ENCODE data around the gene SCYL3. TPM values are rescaled to one million over a fixed set of nuclear protein-coding genes. Genes with fewer than 3 reads are reported as not detected.

The SCYL3 gene
- total and polyA plus RNA-seq, 2 of the 13 experiments (the other 11 are each of a cell fraction or from before 2014, with no cell fraction given): 3.3 to 4.9 TPM

- DNase-seq (ENCODE audit: low spot score): no peak
- POLR2A ChIA-PET: no interaction called here
- intact Hi-C loops (cut with micrococcal nuclease; ENCODE audit: unreplicated experiment): no loop called here
- CTCF ChIA-PET (ENCODE audit: low intra/inter-chr PET ratio, low total read pairs): no interaction called here
- no peak overlapping the region for H3K27ac ChIP-seq (ENCODE audit: extremely low read length, insufficient read depth, low read length)
- H3K4me2 ChIP-seq (ENCODE audit: low read depth, low read length): no peak overlapping the region
- ATAC-seq: peak; percentile 70
- no TSS peak for BruUV-seq (replicated peaks)
- H3K9ac ChIP-seq (ENCODE audit: insufficient read depth, low read depth, low read length): no peak overlapping the region
- H2AFZ ChIP-seq (ENCODE audit: low read length): no peak overlapping the region
- peaks cover 12% of the 10 kb centered on the region; the same call in 1 of the 2 replicates for H3K4me1 ChIP-seq (ENCODE audit: insufficient read depth, low read length)
- no peak for FAIRE-seq
- H4K20me1 ChIP-seq (ENCODE audit: insufficient read depth, low read length): no peaks in the 10 kb centered on the region
- H3K36me3 ChIP-seq (replicated peaks in 1 of 2; ENCODE audit: control insufficient read depth in 1 of 2, insufficient read depth in 2 of 2, low read length in 2 of 2): no peaks in the 10 kb centered on the region
- in situ Hi-C loops (cut with HindIII; ENCODE audit: extremely low pct_ligation_motif_present, low pct_unique_long_range_greater_than_20kb): no loop called here
- no peak overlapping the region for H3K4me3 ChIP-seq (replicated peaks in 1 of 3; ENCODE audit: insufficient read depth in 1 of 3, low read depth in 2 of 3, low read length in 3 of 3)
- H3K9me3 ChIP-seq (ENCODE audit: low read length): no peaks in the 10 kb centered on the region
- H3K79me2 ChIP-seq (ENCODE audit: insufficient read depth, low read length): no peaks in the 10 kb centered on the region
- peaks cover 1 to 9% of the 10 kb centered on the region in 2 experiments; a peak in 2 of 5 replicates for H3K27me3 ChIP-seq (ENCODE audit: control insufficient read depth in 1 of 2, insufficient read depth in 2 of 2, low read length in 2 of 2)
- TF ChIP-seq RFX5 (IDR thresholded peaks at IDR 0.05; ENCODE audit: low read depth, low read length): no peak
- TF ChIP-seq DBP (CRISPR knock-in tag; IDR thresholded peaks at IDR 0.05; ENCODE audit: not compliant biosample characterization): no peak
- TF ChIP-seq POLR2AphosphoS2 (IDR thresholded peaks at IDR 0.05; ENCODE audit: low read depth, low read length): no peak
- TF ChIP-seq ZNF672 (CRISPR knock-in tag; IDR thresholded peaks at IDR 0.05): no peak
- TF ChIP-seq NR2F1 (CRISPR knock-in tag; IDR thresholded peaks at IDR 0.05): peak in 1 of 2 experiments; percentile 72; a peak in 2 of 4 replicates
- TF ChIP-seq ZSCAN12 (CRISPR knock-in tag; IDR thresholded peaks at IDR 0.05): no peak
- TF ChIP-seq HNF4A (CRISPR knock-in tag; IDR thresholded peaks at IDR 0.05): peak; percentile 51
- no peak for TF ChIP-seq ZNF557 (CRISPR knock-in tag; IDR thresholded peaks at IDR 0.05)
- TF ChIP-seq, protein P1, sequence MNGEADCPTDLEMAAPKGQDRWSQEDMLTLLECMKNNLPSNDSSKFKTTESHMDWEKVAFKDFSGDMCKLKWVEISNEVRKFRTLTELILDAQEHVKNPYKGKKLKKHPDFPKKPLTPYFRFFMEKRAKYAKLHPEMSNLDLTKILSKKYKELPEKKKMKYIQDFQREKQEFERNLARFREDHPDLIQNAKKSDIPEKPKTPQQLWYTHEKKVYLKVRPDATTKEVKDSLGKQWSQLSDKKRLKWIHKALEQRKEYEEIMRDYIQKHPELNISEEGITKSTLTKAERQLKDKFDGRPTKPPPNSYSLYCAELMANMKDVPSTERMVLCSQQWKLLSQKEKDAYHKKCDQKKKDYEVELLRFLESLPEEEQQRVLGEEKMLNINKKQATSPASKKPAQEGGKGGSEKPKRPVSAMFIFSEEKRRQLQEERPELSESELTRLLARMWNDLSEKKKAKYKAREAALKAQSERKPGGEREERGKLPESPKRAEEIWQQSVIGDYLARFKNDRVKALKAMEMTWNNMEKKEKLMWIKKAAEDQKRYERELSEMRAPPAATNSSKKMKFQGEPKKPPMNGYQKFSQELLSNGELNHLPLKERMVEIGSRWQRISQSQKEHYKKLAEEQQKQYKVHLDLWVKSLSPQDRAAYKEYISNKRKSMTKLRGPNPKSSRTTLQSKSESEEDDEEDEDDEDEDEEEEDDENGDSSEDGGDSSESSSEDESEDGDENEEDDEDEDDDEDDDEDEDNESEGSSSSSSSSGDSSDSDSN (CRISPR knock-in tag; IDR thresholded peaks at IDR 0.05): no peak
- TF ChIP-seq NAIF1 (CRISPR knock-in tag; IDR thresholded peaks at IDR 0.05; ENCODE audit: borderline replicate concordance): no peak
- no peak for TF ChIP-seq SP2 (CRISPR knock-in tag; IDR thresholded peaks at IDR 0.05)
- no peak for TF ChIP-seq SP5 (CRISPR knock-in tag; IDR thresholded peaks at IDR 0.05; ENCODE audit: borderline replicate concordance, low read depth)
- TF ChIP-seq ZNF883 (CRISPR knock-in tag; IDR thresholded peaks at IDR 0.05; ENCODE audit: not compliant biosample characterization): no peak
- TF ChIP-seq GATAD2A (CRISPR knock-in tag; IDR thresholded peaks at IDR 0.05): no peak
- no peak for TF ChIP-seq HMG20A (CRISPR knock-in tag; IDR thresholded peaks at IDR 0.05; ENCODE audit: borderline replicate concordance)
- no peak for TF ChIP-seq SIX4 (CRISPR knock-in tag; IDR thresholded peaks at IDR 0.05)
- TF ChIP-seq FOXO1 (CRISPR knock-in tag; IDR thresholded peaks at IDR 0.05): no peak
These were observed 7.4 kb upstream of the SCYL3 start for GRCh38 chr1:169901115-169901514.

All from HepG2 (cell line).